Ishikawa (cell line): ENCODE data around the gene SMIM10L1.

ENCODE experiments used
- CEBPB ChIP-seq: IDR thresholded peaks from 2 replicates; pipeline ENCODE4 v1.6.1; 2012
- CREB1 ChIP-seq: IDR thresholded peaks from 2 replicates; pipeline ENCODE4 v1.6.1; 2012; ENCODE audit warnings: low read depth
- EGR1 ChIP-seq: IDR thresholded peaks from 2 replicates; pipeline ENCODE4 v1.6.1; 2012
- EP300 ChIP-seq: IDR thresholded peaks from 2 replicates; pipeline ENCODE4 v1.6.1; 2012; ENCODE audit warnings: borderline replicate concordance
- FOXM1 ChIP-seq: IDR thresholded peaks from 2 replicates; pipeline ENCODE4 v1.6.1; 2012; ENCODE audit warnings: low read depth, borderline replicate concordance
- NFIC ChIP-seq: IDR thresholded peaks from 2 replicates; pipeline ENCODE4 v1.6.1; 2012
- RAD21 ChIP-seq: IDR thresholded peaks from 2 replicates; pipeline ENCODE4 v1.6.1; 2012; ENCODE audit warnings: low read depth
- TAF1 ChIP-seq: IDR thresholded peaks from 2 replicates; pipeline ENCODE4 v1.6.1; 2012; ENCODE audit warnings: low read depth, mild to moderate bottlenecking
- TCF12 ChIP-seq: IDR thresholded peaks from 2 replicates; pipeline ENCODE4 v1.6.1; 2012; ENCODE audit warnings: low read depth
- TEAD4 ChIP-seq: IDR thresholded peaks from 2 replicates; pipeline ENCODE4 v1.6.1; 2012
- YY1 ChIP-seq: IDR thresholded peaks from 2 replicates; pipeline ENCODE4 v1.6.1; 2012; ENCODE audit warnings: low read depth
- ZBTB7A ChIP-seq: IDR thresholded peaks from 2 replicates; pipeline ENCODE4 v1.6.1; 2012; ENCODE audit warnings: low read depth
- TF ChIP-seq, protein P1 (sequence below): IDR thresholded peaks from 2 replicates; pipeline ENCODE4 v1.6.1; 2012; ENCODE audit warnings: low read depth, mild to moderate bottlenecking
- TF ChIP-seq, protein P2 (sequence below): IDR thresholded peaks from 2 replicates; pipeline ENCODE4 v1.6.1; 2012
- TF ChIP-seq, protein P3 (sequence below): IDR thresholded peaks from 2 replicates; pipeline ENCODE4 v1.6.1; 2012

Gene SMIM10L1

GRCh38 chr12:11183011-11183410 lies 12.0 kb downstream of the SMIM10L1 start:
- TF ChIP-seq CEBPB (no peak), ZBTB7A (no peak), FOXM1 (no peak), RAD21 (no peak), CREB1 (no peak), TEAD4 (no peak), TAF1 (no peak), EP300 (no peak), EGR1 (no peak), NFIC (no peak), YY1 (no peak)
- TF ChIP-seq, protein P1, sequence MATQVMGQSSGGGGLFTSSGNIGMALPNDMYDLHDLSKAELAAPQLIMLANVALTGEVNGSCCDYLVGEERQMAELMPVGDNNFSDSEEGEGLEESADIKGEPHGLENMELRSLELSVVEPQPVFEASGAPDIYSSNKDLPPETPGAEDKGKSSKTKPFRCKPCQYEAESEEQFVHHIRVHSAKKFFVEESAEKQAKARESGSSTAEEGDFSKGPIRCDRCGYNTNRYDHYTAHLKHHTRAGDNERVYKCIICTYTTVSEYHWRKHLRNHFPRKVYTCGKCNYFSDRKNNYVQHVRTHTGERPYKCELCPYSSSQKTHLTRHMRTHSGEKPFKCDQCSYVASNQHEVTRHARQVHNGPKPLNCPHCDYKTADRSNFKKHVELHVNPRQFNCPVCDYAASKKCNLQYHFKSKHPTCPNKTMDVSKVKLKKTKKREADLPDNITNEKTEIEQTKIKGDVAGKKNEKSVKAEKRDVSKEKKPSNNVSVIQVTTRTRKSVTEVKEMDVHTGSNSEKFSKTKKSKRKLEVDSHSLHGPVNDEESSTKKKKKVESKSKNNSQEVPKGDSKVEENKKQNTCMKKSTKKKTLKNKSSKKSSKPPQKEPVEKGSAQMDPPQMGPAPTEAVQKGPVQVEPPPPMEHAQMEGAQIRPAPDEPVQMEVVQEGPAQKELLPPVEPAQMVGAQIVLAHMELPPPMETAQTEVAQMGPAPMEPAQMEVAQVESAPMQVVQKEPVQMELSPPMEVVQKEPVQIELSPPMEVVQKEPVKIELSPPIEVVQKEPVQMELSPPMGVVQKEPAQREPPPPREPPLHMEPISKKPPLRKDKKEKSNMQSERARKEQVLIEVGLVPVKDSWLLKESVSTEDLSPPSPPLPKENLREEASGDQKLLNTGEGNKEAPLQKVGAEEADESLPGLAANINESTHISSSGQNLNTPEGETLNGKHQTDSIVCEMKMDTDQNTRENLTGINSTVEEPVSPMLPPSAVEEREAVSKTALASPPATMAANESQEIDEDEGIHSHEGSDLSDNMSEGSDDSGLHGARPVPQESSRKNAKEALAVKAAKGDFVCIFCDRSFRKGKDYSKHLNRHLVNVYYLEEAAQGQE = no peak
- TF ChIP-seq, protein P2, sequence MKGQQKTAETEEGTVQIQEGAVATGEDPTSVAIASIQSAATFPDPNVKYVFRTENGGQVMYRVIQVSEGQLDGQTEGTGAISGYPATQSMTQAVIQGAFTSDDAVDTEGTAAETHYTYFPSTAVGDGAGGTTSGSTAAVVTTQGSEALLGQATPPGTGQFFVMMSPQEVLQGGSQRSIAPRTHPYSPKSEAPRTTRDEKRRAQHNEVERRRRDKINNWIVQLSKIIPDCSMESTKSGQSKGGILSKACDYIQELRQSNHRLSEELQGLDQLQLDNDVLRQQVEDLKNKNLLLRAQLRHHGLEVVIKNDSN = no peak

DNA sequence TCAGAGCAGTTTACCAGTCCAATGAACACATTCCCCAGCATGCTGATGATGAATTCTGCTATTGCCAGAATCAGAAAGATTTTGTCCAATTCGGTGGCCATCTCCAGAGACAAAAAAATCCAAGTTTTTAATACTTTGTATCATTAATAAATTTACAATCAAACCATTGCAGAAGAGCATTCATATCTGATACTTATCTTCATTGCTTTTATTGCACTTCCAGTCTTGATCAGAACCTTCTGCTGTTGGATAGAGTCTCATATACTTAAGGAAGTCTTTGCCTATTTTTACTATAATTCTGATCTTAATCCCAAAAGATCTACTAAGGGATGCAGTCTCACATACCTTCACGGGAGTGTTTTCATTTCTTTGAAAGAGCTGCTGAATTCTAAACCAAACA lies 15.8 kb downstream of the SMIM10L1 start, which contains the start of gene TAS2R42:
TAS2R42 (minus strand) TSS at position 101 of the 400 bp plus-strand sequence; CDS start at position 101, 0 bp downstream.
- TF ChIP-seq CEBPB (no peak), EP300 (no peak), TEAD4 (no peak), EGR1 (no peak), CREB1 (no peak), RAD21 (no peak), FOXM1 (no peak), ZBTB7A (no peak), TCF12 (no peak), YY1 (no peak)
- TF ChIP-seq, protein P1 = no peak

DNA sequence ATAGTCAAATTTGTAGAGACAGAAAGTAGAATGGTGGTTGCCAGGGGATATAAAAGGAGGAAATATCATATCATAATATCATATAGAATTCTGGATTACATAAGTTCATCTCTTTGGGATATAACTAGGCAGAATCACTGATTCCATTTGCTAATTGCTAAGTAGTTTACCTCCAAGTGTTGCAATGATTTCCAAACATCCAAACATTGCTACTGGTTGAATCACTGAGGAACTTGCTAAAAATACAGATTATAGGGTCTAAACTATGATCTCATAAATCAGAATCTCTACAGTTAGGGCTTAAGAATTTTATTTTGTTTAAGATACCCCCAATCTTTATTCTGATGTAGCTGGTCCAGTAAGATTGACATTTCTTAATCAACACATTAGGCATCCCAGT lies 31.8 kb downstream of the SMIM10L1 start:
- TF ChIP-seq TCF12 (no peak), TEAD4 (no peak), FOXM1 (no peak), TAF1 (no peak)
- TF ChIP-seq, protein P2 = no peak
- TF ChIP-seq, protein P1 = no peak

GRCh38 chr12:11204173-11204572 lies 33.2 kb downstream of the SMIM10L1 start:
- no peak for TF ChIP-seq EP300
- TF ChIP-seq TAF1 = no peak
- no peak for TF ChIP-seq RAD21
- TF ChIP-seq, protein P1 = no peak
- TF ChIP-seq TCF12 = no peak
- no peak for TF ChIP-seq YY1
- TF ChIP-seq TEAD4 = no peak
- TF ChIP-seq, protein P2 = no peak
- TF ChIP-seq CEBPB = no peak
- TF ChIP-seq, protein P3, sequence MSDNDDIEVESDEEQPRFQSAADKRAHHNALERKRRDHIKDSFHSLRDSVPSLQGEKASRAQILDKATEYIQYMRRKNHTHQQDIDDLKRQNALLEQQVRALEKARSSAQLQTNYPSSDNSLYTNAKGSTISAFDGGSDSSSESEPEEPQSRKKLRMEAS = no peak
- no peak for TF ChIP-seq EGR1
- no peak for TF ChIP-seq FOXM1
- TF ChIP-seq ZBTB7A = no peak
- TF ChIP-seq CREB1 = no peak
- TF ChIP-seq NFIC = no peak
